MM.1S (cell line): Measurements from ENCODE around the gene AHSG.

Experiments used
- DNase-seq: peaks from one replicate; pipeline ENCODE4 v3.0.0-alpha.2; 2015
- H2AFZ ChIP-seq: fragments of 300-600 bp; sonication (generic); 2 replicates; pipeline ENCODE4 v1.6.0; 2016; ENCODE audit warnings: antibody characterized with exemption, low read length
- H3F3A ChIP-seq: fragments of 300-600 bp; sonication (generic); 2 replicates; pipeline ENCODE4 v1.6.1; 2016; ENCODE audit warnings: mild to moderate bottlenecking, antibody characterized with exemption, low read length, moderate library complexity, mixed read lengths; ENCODE audit not compliant: insufficient read depth
- H3K27ac ChIP-seq: fragments of 300-600 bp; sonication (generic); 2 replicates; pipeline ENCODE4 v1.5.1; 2016; ENCODE audit warnings: mild to moderate bottlenecking, low read length
- H3K27me3 ChIP-seq: fragments of 300-600 bp; sonication (generic); replicated peaks from 2 replicates; pipeline ENCODE4 v1.6.0; 2016; ENCODE audit warnings: low read length; ENCODE audit not compliant: insufficient read depth
- H3K36me3 ChIP-seq: fragments of 300-600 bp; sonication (generic); replicated peaks from 2 replicates; pipeline ENCODE4 v1.6.1; 2016; ENCODE audit warnings: mild to moderate bottlenecking, low read length, mixed read lengths; ENCODE audit not compliant: insufficient read depth
- H3K4me1 ChIP-seq: fragments of 300-600 bp; sonication (generic); 2 replicates; pipeline ENCODE4 v1.6.1; 2016; ENCODE audit warnings: low read length, mixed read lengths
- H3K4me2 ChIP-seq: fragments of 300-600 bp; sonication (generic); 2 replicates; pipeline ENCODE4 v1.6.0; 2016; ENCODE audit warnings: low read depth, low read length
- H3K4me3 ChIP-seq: fragments of 300-600 bp; sonication (generic); 2 replicates; pipeline ENCODE4 v1.5.1; 2016; ENCODE audit warnings: low read length, mixed read lengths
- H3K79me2 ChIP-seq: fragments of 300-600 bp; sonication (generic); 2 replicates; pipeline ENCODE4 v1.6.1; 2016; ENCODE audit warnings: mixed run types, low read length, mixed read lengths
- H3K9ac ChIP-seq: fragments of 300-600 bp; sonication (generic); 2 replicates; pipeline ENCODE4 v1.6.1; 2016; ENCODE audit warnings: low read length, mixed read lengths
- H3K9me2 ChIP-seq: fragments of 300-600 bp; sonication (generic); replicated peaks from 2 replicates; pipeline ENCODE4 v1.6.1; 2016; ENCODE audit warnings: mild to moderate bottlenecking, low read length, mixed read lengths; ENCODE audit not compliant: insufficient read depth
- H3K9me3 ChIP-seq: fragments of 300-600 bp; sonication (generic); replicated peaks from 2 replicates; pipeline ENCODE4 v1.6.1; 2016; ENCODE audit warnings: mild to moderate bottlenecking, low read length, mixed read lengths; ENCODE audit not compliant: insufficient read depth
- H4K20me1 ChIP-seq: fragments of 300-600 bp; sonication (generic); 2 replicates; pipeline ENCODE4 v1.6.1; 2016; ENCODE audit warnings: mild to moderate bottlenecking, low read length, moderate library complexity, mixed read lengths; ENCODE audit not compliant: insufficient read depth
- CTCF ChIP-seq: fragments of 300-600 bp; sonication (generic); IDR thresholded peaks from 2 replicates; pipeline ENCODE4 v1.5.1; 2016; ENCODE audit warnings: antibody characterized with exemption, low read length, mixed read lengths
- EZH2 ChIP-seq: fragments of 300-600 bp; sonication (generic); optimal IDR thresholded peaks from 2 replicates; pipeline ENCODE3; 2017; ENCODE audit warnings: low read depth, mild to moderate bottlenecking, antibody characterized with exemption, low read length, mixed read lengths
- EZH2phosphoT487 ChIP-seq: fragments of 300-600 bp; sonication (generic); IDR thresholded peaks from 2 replicates; pipeline ENCODE4 v1.6.1; 2018; ENCODE audit warnings: antibody characterized with exemption, low read length

AHSG gene

GRCh38 chr3:186646106-186646505 lies 33.2 kb downstream of the AHSG start:
- Histone ChIP-seq H3K4me2 (peak overlapping the region; percentile 35), H3K36me3 (no peaks in the 10 kb centered on the region), H3K9ac (no peak overlapping the region), H3K9me2 (no peaks in the 10 kb centered on the region), H3K27me3 (no peaks in the 10 kb centered on the region), H3K9me3 (no peaks in the 10 kb centered on the region; the same call in 1 of the 2 replicates), H3K79me2 (no peaks in the 10 kb centered on the region), H3K4me1 (peaks cover 65% of the 10 kb centered on the region), H3K27ac (peak overlapping the region; percentile 26; the same call in 1 of the 2 replicates), H3F3A (peaks cover 21% of the 10 kb centered on the region), H4K20me1 (no peaks in the 10 kb centered on the region), H3K4me3 (no peak overlapping the region), H2AFZ (no peak overlapping the region)
- no peak for DNase-seq
- TF ChIP-seq CTCF (no peak), EZH2 (no peak), EZH2phosphoT487 (no peak)

- Histone ChIP-seq H3K9ac (no peak overlapping the region), H3K4me3 (peak overlapping the region; percentile 10; the same call in 1 of the 2 replicates), H3K79me2 (no peaks in the 10 kb centered on the region), H3K9me2 (no peaks in the 10 kb centered on the region), H3F3A (peaks cover 21% of the 10 kb centered on the region), H3K4me1 (peaks cover 62% of the 10 kb centered on the region), H3K27me3 (no peaks in the 10 kb centered on the region), H3K36me3 (no peaks in the 10 kb centered on the region), H4K20me1 (no peaks in the 10 kb centered on the region), H3K9me3 (no peaks in the 10 kb centered on the region; the same call in 1 of the 2 replicates), H3K27ac (peak overlapping the region; percentile 26; the same call in 1 of the 2 replicates), H3K4me2 (peak overlapping the region; percentile 35), H2AFZ (no peak overlapping the region)
- TF ChIP-seq EZH2phosphoT487: no peak
- DNase-seq: peak; percentile 83
Measured at GRCh38 chr3:186646841-186647240, 34.0 kb downstream of the AHSG start.

GRCh38 chr3:186648851-186649250 lies 36.0 kb downstream of the AHSG start:
- Histone ChIP-seq H3F3A (peaks cover 15% of the 10 kb centered on the region; the same call in 1 of the 2 replicates), H3K36me3 (no peaks in the 10 kb centered on the region), H3K27ac (no peak overlapping the region), H4K20me1 (no peaks in the 10 kb centered on the region), H3K4me2 (no peak overlapping the region), H3K79me2 (no peaks in the 10 kb centered on the region), H3K9me2 (no peaks in the 10 kb centered on the region), H3K4me1 (peaks cover 42% of the 10 kb centered on the region), H2AFZ (no peak overlapping the region), H3K27me3 (no peaks in the 10 kb centered on the region), H3K4me3 (no peak overlapping the region), H3K9ac (no peak overlapping the region), H3K9me3 (no peaks in the 10 kb centered on the region; the same call in 1 of the 2 replicates)
- no peak for DNase-seq
- TF ChIP-seq EZH2 (no peak), EZH2phosphoT487 (no peak), CTCF (no peak)

GRCh38 chr3:186651678-186652215 lies 38.9 kb downstream of the AHSG start:
- Histone ChIP-seq H4K20me1 (no peaks in the 10 kb centered on the region), H3F3A (peaks cover 3% of the 10 kb centered on the region; the same call in 1 of the 2 replicates), H3K9me2 (no peaks in the 10 kb centered on the region), H2AFZ (no peak overlapping the region), H3K9ac (no peak overlapping the region), H3K79me2 (no peaks in the 10 kb centered on the region), H3K4me2 (no peak overlapping the region), H3K27me3 (no peaks in the 10 kb centered on the region), H3K9me3 (no peaks in the 10 kb centered on the region; the same call in 1 of the 2 replicates), H3K36me3 (no peaks in the 10 kb centered on the region), H3K4me1 (peaks cover 19% of the 10 kb centered on the region), H3K4me3 (no peak overlapping the region), H3K27ac (no peak overlapping the region)
- no peak for DNase-seq
- TF ChIP-seq CTCF (no peak), EZH2phosphoT487 (no peak), EZH2 (no peak)
